Middle frontal gyrus (tissue), 1 donor: ENCODE results near the gene ZNF548.
"Not testable (repeated sequence)": the region's sequence is repeated elsewhere in the genome, so short reads cannot be mapped to it uniquely, and the experiment has no call there.

ENCODE experiments used
- DNase-seq: peaks from one replicate; pipeline ENCODE4 v3.0.0-alpha.2; 2015; ENCODE audit warnings: low spot score; ENCODE audit errors: extremely low spot score

The ZNF548 gene

DNA sequence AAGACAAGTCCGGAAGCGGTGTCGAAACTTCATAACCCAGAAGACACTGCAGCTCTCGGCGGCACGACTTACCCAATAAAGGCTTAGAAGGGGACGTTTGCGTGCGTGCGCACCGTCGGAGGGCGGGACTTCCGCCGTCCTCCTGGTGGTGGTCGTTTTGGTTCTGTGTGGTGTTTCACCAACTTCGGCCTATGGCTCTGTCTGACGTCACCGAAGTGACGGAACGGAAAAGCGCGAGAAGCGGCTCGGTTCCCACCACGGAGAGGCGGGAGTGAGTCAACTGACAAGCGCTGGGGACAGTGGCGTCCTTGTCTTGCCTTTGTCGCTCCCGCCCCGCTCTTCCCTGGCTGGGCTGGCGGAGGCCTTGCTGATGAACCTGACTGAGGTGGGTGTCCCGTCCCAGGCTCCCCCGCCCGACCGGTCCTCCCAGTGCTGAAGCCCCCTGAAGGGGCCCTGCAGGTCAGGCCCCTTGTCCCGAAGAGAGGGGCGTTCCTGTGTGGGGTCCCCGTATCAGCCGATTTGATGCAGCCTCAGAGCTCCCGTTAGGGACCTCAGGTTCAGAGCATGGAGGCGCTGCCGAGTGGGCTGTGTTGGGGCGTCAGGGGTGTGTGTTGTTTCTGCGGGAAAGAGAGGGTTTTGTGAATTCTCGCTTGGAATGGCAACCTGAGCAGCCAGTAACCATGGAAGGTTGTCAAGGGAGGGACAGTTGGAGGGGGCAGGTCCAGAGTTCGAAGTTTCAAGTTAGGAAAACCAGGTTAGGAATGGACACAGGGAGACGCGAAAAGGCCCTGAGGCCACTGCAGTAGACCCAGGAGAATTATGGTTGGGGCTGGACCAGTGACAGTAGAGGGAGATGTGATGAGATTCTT is at the start of gene ZNF548:
Gene ZNF548, plus strand, starts transcription at position 125 of the 869 bp plus-strand sequence. Its CDS starts 246 bp downstream, at position 371.
- DNase-seq = peak; percentile 97

DNA sequence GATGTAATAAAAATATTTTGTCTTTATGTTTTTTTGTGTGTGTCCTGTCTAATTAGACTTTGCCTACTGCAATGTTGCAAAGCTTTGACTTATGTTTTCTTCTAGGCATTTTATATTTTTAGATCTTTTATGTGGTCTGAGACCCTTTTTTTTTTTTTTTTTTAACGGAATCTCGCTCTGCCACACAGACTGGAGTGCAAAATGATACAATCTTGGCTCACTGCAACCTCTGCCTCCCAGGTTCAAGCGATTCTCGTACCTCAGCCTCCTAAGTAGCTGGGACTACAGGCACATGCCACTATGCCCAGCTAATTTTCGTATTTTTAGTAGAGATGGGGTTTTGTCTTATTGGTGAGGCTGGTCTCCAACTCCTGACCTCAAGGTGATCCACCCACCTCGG is 47.1 kb upstream of the ZNF548 start:
- DNase-seq = no peak

DNA sequence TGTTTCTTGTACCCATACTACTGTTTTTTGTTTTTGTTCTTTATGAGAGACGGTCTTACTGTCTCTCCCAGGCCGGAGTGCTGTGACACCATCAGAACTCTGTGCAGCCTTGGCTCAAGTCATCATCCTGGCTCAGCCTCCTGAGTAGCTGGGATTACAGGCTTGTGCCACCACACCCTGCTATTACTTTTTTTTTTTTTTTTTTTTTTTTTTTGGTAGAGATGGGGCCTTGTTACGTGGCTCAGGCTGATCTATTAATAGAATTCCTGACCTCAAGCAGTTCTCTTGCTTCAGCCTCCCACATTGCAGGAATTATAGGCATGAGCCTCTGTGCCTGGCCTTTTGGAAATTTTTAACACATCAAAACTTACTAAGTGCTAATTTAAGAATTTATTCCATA is 41.5 kb upstream of the ZNF548 start:
- DNase-seq = no peak

DNA sequence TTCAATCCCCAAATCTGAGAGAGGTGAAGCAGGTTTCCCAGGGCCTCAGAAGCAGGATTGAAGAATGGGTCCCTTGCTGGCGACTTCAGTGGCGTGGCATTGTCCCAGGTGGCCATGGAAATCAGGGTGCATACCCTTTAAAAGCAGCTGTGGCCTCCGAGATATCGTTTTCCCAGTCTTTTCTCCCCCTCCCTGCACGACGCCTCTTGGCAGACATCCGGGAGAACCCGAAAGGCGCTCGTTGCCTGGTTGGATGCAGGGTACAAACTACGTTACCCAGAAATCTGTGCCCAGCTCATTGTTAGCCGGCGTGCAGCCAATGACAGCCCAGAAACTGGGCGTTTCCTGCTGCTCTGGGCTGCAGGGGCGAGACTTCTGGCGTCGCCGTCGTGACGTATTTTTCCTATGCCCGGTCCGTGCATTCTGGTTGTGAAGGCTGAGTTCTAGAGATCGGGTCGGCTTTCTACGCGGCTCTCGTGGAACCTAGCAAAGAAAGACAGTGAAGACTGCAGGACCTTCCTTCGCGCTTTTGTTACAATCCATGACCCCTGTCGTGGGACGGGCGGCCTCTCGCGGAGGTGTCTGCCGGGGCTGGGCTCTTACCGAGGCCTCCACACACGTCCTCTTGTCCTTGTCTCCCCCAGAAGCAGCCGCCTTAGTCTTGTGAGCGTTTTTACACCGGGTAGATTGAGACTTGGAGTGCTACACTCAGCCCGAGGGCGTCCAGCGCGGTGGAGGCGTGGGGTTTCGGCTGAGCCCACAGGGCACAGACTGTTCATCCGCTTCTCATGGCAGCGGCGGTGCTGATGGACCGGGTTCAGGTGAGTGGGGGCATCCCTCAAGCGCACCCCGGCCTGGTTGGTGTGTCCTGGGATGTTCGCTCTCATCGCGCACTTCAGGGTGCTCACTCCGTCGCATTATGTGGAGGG is 38.5 kb upstream of the ZNF548 start, which contains the start of gene ZNF304:
Gene ZNF304, plus strand, starts transcription at position 395 of the 929 bp plus-strand sequence. Its CDS starts 394 bp downstream, at position 789.
- DNase-seq = peak; percentile 98

DNA sequence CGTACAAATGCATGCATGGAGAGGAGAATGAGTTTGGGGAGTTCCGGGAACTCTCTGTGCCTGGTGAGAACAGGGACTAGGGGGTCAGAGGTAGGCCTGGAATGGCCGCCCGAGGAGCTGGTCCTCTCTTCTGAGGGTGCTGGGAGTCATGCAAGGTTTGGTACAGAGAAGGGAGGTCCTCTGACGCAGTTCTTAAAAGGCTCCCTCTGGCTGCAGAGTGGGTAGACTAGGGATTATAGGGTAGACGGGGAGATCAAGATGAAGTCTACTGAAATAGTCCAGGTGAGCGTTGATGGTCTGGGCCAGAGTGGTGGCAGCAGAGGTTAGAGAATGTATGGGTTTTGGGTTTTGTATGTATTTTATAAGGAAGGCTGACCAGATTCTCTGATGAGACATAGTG is 37.8 kb upstream of the ZNF548 start:
- no peak for DNase-seq

DNA sequence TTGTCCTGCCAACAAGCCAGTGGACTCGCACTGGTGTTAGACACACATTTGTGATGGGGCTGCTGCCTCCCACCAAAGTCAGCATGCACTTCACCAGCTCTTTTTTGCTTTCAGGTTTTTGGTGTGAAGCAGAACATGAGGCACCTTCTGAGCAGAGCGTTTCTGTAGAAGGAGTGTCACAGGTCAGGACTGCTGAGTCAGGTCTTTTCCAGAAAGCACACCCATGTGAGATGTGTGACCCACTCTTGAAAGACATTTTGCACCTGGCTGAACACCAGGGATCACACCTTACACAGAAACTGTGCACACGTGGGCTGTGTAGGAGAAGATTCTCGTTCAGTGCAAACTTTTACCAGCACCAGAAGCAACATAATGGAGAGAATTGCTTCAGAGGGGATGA is 33.7 kb upstream of the ZNF548 start:
- DNase-seq = no peak

DNA sequence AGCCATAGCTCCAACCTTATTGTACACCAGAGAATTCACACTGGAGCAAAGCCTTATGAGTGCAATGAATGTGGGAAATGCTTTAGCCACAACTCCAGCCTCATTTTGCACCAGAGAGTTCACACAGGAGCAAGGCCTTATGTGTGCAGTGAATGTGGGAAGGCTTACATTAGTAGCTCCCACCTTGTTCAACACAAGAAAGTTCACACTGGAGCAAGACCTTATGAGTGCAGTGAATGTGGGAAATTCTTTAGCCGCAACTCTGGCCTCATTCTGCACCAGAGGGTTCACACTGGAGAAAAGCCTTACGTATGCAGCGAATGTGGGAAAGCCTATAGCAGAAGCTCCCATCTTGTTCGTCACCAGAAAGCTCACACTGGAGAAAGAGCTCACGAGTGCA is 32.2 kb upstream of the ZNF548 start:
- DNase-seq = no peak

DNA sequence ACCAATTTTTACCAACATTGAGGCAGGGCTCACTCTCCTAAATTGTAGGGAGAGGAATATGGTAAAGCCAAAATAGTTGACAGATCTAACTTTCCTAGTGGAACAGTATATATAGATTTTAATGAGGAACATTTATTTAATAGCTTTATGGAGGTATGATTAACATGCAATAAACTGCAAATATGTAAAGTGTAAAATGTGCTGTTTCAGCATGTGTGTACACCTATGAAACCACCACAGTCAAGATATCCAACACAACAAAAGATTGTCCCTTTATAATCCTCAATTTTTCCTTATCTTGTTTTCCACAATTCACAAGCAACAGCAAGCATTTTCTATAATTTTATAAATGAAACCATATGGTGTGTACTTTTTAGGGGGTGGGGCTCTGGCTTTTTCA is 30.4 kb upstream of the ZNF548 start:
- DNase-seq = no peak

DNA sequence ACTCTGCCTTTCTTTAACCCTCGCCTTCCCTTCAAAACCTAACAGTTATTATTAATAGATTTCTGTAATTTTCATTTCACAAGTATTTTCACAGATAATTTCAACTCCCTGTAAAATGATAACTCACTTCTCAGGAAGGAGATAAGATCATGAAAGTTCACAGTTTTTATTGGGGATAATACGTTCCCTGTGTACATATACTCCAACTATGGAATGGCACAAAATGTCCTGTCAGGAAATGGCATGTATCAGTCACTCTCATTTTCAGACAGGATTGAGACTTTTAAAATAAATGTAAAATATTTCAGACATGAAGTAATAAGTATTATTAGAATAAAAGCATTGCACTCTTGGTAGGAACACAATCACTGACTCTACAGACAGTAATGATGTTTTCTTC is 27.2 kb upstream of the ZNF548 start:
- no peak for DNase-seq

DNA sequence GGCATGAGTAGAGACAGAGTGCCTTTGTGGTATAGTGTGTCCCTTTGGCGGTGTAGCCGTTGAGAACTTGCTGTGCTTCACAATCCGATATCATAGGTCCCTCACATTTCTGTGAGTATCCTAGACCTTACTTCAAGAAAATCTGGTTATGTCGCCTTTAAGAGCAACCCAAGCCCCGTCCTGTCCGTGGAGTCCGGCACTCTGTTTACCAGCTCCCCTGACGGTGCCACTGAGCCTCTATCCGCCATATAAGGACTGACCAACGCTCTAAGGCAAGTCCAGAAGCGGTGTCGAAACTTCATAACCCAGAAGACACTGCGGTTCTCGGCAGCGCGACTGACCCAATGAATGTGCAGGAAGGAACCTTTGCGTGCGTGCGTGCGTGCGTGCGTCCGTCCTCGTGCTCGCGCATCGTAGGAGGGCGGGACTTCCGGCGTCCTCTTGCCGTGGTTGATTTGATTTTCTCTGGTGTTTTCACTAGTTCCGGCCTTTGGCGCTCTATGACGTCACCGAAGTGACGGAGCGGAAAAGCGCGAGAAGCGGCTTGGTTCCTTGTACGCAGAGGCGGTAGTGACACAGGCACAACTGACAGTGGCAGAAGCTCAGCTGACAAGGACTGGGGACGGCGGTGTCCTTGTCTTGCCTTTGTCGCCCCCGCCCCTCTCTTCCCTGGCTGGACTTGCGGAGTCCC is 26.5 kb upstream of the ZNF548 start, which contains the start of the genes TRAPPC2B and ZNF547:
Gene TRAPPC2B, plus strand, starts transcription at position 555 of the 691 bp plus-strand sequence. CDS start 1,283 bp downstream, outside the sequence.
Gene ZNF547, plus strand, starts transcription at position 555 of the 691 bp plus-strand sequence. CDS start 5,005 bp downstream, outside the sequence.
- peak; percentile 98 for DNase-seq

DNA sequence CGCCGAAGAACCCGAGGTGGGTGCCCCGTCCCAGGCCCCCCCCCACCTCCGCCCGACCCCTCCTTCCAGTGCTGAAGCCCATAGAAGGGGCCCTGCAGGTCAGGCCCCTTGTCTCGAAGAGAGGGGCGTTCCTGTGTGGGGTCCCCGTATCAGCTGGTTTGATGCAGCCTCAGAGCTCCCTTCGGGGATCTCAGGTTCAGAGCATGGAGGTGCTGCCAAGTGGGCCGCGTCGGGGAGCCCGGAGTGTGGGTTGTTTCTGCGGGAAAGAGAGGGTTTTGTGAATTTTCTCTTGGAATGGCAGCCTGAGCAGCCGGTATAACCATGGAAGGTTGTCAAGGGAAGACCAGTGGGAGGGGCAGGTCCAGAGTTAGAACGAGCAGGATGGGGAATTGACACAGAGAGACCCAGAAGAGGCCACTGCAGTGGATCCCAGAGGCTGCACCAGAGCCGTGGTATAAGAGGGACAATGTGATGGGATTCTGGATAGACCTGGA is 25.9 kb upstream of the ZNF548 start:
- DNase-seq = no peak

DNA sequence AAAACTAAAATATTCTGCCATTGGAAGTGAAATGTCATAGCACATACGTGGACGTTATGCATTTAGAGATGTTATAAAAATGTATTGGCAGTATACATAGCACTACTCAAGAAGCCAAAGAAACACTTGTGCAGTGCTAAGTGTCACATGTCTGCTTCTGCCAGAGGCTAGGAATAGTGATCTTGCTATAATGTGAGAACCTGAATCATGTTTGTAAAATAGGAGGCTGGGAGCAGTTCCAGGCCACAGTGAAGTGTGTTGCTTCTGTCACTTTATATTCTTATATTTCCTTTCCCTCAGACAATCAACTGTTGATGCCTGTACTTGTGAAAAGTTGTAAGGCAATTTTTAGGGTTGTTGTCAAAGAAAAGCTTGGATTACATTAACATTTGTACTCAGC is 22.9 kb upstream of the ZNF548 start:
- DNase-seq = no peak

DNA sequence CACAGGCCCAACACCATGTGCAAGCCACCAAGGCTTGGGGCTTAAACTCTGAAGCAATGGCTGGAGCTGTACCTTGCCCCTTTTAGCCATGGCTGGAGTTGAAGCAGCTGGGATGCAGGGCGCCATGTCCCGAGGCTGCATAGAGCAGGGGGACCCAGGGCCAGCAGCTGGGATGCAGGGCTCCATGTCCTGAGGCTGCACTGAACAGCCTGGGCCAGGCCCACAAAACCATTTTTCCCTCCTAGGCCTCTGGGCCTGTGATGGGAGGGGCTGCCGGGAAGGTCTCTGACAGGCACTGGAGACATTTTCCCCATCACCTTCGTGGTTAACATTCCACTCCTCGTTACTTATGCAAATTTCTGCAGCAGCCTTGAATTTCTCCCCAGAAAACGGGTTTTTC is 15.5 kb upstream of the ZNF548 start:
- DNase-seq = no peak

DNA sequence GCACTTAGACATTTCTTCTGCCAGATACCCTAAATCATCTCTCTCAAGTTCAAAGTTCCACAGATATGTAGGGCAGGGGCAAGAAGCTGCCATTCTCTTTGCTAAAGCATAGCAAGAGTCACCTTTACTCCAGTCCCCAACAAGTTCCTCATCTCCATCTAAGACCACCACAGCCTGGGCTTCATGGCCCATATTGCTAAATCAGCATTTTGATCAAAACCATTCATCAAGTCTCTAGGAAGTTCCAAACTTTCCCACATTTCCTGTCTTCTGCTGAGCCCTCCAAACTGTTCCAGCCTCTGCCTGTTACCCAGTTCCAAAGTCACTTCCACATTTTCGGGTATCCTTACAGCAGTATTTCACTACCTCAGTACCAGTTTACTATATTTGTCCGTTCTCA is 15.0 kb upstream of the ZNF548 start:
- not testable (repeated sequence) for DNase-seq

DNA sequence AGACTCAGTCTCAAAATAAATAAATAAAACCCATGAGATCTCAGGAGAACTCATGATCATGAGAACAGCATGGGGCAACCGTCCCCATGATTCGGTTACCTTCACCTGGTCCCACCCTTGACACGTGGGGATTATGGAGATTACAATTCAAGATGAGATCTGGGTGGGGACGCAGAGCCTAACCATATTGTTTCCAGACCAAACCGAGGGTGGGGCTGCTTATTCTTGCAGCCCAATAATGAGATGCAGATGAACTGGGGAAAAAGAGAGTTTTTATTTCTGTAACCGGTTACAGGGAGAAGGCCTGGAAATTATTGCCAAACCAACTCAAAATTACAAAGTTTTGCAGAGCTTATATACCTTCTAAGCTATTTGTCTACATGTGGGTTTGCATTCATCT is 13.5 kb upstream of the ZNF548 start:
- no peak for DNase-seq

DNA sequence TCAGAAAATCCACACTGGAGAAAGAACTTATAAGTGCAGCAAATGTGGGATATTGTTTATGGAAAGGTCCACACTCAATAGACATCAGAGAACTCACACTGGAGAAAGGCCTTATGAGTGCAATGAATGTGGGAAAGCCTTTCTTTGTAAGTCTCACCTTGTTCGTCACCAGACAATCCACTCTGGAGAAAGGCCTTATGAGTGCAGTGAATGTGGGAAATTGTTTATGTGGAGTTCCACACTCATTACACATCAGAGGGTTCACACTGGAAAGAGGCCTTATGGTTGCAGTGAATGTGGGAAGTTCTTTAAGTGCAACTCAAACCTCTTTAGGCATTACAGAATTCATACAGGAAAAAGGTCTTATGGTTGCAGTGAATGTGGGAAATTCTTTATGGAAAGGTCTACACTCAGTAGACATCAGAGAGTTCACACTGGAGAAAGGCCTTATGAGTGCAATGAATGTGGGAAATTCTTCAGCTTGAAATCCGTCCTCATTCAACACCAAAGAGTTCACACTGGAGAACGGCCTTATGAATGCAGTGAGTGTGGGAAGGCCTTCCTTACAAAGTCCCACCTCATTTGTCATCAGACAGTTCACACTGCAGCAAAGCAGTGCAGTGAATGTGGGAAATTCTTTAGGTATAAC is 12.0 kb upstream of the ZNF548 start:
- no peak for DNase-seq

DNA sequence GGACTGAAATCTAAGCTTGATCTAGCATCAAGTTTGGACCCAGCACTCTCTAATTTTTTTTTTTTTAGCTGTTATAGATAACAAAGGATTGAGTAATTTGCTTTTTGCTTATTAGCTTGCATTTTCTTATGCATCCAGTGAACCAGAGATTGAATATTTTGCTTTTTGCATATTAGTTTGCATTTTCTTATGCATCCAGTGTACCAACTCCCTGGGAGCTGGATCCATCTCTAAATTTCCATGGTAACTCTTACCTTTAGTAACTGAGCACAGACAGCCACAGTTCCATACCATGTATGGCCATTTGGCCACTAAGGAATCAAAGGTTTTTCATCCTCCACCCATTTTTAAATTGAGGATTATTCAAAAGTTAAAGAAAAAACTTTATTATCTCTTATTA is 8.7 kb upstream of the ZNF548 start:
- no peak for DNase-seq

DNA sequence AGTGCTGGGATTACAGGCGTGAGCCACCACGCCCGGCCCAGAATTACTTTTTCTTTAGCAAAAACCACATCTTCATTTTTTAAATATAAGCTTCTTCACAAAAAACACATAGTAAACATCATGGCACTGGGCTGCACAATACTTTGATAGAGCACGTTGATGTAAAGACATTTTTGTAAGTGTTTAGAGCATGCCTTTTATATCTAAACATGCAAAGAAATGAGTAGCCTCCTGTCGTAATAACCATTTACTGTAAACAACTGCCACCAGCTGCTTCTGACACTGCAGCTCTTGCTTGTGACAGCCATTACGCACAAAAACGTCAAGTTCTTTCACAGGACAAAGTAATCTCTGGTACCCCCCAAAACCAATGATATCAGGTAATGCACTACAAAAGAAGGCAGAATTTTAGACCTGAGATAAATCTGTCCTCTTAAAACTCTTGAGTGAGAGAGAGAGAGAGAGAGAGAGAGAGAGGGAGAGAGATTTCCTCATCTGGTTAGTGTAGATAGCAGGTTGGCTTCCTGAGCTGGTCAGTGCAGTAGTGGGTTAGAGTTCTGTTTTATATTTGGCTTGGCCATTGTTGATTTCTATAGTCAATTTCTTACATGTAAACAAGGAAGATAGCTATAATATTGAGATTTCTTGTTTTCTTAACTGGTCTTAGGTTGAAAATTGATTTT is 6.7 kb upstream of the ZNF548 start:
- no peak for DNase-seq

DNA sequence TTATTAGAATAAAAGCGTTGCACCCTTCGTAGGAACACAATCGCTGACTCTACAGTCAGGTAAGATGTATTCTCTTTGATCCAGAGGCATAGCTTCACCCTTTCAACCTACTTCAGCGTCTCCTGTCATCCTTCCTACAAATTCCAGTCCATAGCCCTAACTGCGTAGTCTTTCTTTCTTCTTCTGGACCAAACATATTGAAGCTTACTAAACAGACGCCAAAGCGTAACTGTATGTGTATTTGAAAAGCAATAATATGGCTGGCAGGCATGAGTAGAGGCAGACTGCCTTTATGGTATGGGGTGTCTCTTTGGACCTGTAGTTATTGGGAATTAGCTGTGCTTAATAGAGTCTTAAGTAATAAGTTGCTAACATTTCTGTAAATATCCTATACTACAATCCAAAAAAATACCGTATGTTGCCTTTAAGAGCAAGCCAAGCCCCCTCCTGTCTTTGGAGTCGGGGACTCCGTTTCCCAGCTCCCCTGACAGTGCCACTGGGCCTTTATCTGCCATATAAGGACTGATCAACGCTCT is 392 bp upstream of the ZNF548 start:
- DNase-seq = no peak

DNA sequence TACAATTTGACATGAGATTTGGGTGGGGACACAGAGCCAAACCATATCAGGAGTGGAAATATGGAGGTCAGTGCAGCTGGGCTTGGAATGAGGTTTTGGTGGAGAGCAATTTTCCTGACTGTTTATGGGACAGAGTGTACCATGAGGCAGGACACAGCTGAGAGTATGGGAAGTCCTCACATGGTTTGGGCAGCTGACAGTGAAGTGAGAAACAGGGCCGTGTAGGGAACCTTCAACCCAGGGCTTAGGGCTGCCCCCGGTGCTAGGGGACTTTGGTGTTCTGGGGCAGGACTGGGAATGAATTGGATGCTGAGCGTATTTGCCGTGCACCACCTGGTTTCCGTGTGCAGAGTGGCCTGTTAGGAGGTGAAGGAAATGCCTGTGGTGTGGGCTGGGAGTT is 6.1 kb downstream of the ZNF548 start:
- DNase-seq = no peak
